Activated CD8-positive, alpha-beta memory T cell treated with anti-CD3 and anti-CD28 coated beads for 24 hours (primary cell): ENCODE measurements around the gene MED12L.

Source experiments
- DNase-seq: peaks from one replicate; pipeline ENCODE4 v3.0.0-alpha.2; 2020

MED12L gene

GRCh38 chr3:151479452-151479851, 394.0 kb downstream of the MED12L start:
- no peak for DNase-seq

GRCh38 chr3:151480492-151480891, 395.0 kb downstream of the MED12L start:
- DNase-seq = no peak

GRCh38 chr3:151483488-151483887, 398.0 kb downstream of the MED12L start:
- no peak for DNase-seq

GRCh38 chr3:151483961-151484520, 398.6 kb downstream of the MED12L start:
- DNase-seq = no peak
